Transverse colon (tissue), 4 donors: Measurements from ENCODE around the gene PPARA. TPM values are rescaled to one million over a fixed set of nuclear protein-coding genes. Genes with fewer than 3 reads are reported as not detected.

Source experiments
- DNase-seq: peaks from one replicate; pipeline ENCODE4 v3.0.0-alpha.2; 2019
- H3K27ac ChIP-seq, 4 donors: fragments of 200-600 bp; sonication (generic); 2 replicates each; pipeline ENCODE4 v1.5.1; 2016 to 2018; ENCODE audit warnings: inconsistent platforms in 4 of 4
- H3K27me3 ChIP-seq: fragments of 200-600 bp; sonication (generic); 2 replicates; pipeline ENCODE4 v1.5.1; 2017; ENCODE audit warnings: inconsistent platforms
- H3K36me3 ChIP-seq, 4 donors: fragments of 200-600 bp; sonication (generic); 2 replicates each; pipeline ENCODE4 v1.5.1; 2017 to 2019; ENCODE audit warnings: inconsistent platforms in 4 of 4
- H3K4me1 ChIP-seq, 4 donors: fragments of 200-600 bp; sonication (generic); 2 replicates each; pipeline ENCODE4 v1.5.1; 2017 to 2020; ENCODE audit warnings: inconsistent platforms in 4 of 4
- H3K4me3 ChIP-seq, 4 donors: fragments of 200-600 bp; sonication (generic); 1 replicate in 1 of 4; 2 replicates in 3 of 4; pipeline versions ENCODE4 v1.5.1 to v1.6.1; 2017 to 2019; ENCODE audit warnings: inconsistent platforms in 4 of 4
- H3K9me3 ChIP-seq, 2 donors: fragments of 200-600 bp; sonication (generic); 2 replicates each; pipeline ENCODE4 v1.5.1; 2017 to 2019; ENCODE audit warnings: inconsistent platforms in 2 of 2
- CTCF ChIP-seq, 5 experiments: fragments of 200-600 bp in 3 of 5; fragments of 450-650 bp in 2 of 5; sonication (generic) in 3 of 5; IDR thresholded peaks; 1 replicate in 2 of 5; 2 replicates in 3 of 5; pipeline ENCODE4 v1.5.1; 2016 to 2017; ENCODE audit warnings: antibody characterized with exemption in 5 of 5, inconsistent platforms in 3 of 5, mild to moderate bottlenecking in 2 of 5, moderate library complexity in 1 of 5
- EP300 ChIP-seq: sonication (generic); formaldehyde crosslinking; IDR thresholded peaks from one replicate; pipeline ENCODE4 v1.6.1; 2017; ENCODE audit warnings: antibody characterized with exemption, low read depth
- POLR2A ChIP-seq: fragments of 450-650 bp; IDR thresholded peaks from one replicate; pipeline ENCODE4 v1.6.1; 2016; ENCODE audit warnings: antibody characterized with exemption, mild to moderate bottlenecking, moderate library complexity
- POLR2AphosphoS5 ChIP-seq, 3 donors: sonication (generic); formaldehyde crosslinking; IDR thresholded peaks; one replicate each; pipeline ENCODE4 v1.6.1; 2016; ENCODE audit warnings: antibody characterized with exemption in 3 of 3
- WGBS, 2 donors: methylation state at CpG; one replicate each; pipeline ENCODE4 v1.1.5; 2018; ENCODE audit warnings: low coverage in 1 of 2; 5-methylcytosine and 5-hydroxymethylcytosine counted together
- in situ Hi-C, 4 donors: fragments of 200-750 bp; cut with MboI; loops; one replicate each; pipeline versions ENCODE4 v1.15.0 to v1.15.1; 2017; ENCODE audit warnings: low sequenced_read_pairs in 3 of 4, low pct_ligation_motif_present in 1 of 4, low pct_unique_long_range_greater_than_20kb in 1 of 4
- intact Hi-C: fragments of 100-400 bp; cut with DNase I; formaldehyde crosslinking; loops from one replicate; pipeline ENCODE4 v1.15.1; 2023; ENCODE audit warnings: low total_unique reads
- total RNA-seq, 4 donors: library from RNA; depleted of rRNA; stranded (reverse); fragments of >200 nt; gene quantifications; one replicate each; pipeline ENCODE4 v1.1.0, GENCODE V29; 2016

The PPARA gene
- total RNA-seq, 4 donors from 2014 or later, result 52.0 to 88.1 (median 74.7) TPM

- Histone ChIP-seq H3K4me1 (peaks cover 0 to 23% (median 12%) of the 10 kb centered on the region in 4 donors), H3K27ac (peak within 1 kb of the TSS; percentile 92 to 95 (median 94)), H3K27me3 (no peaks in the 10 kb centered on the region), H3K36me3 (no peaks in the 10 kb centered on the region), H3K9me3 (no peaks in the 10 kb centered on the region), H3K4me3 (peak within 1 kb of the TSS; percentile 60 to 95 (median 78))
- in situ Hi-C loops, result no loop called here
- TF ChIP-seq CTCF (IDR thresholded peaks at IDR 0.05) (peak in 2 of 5 experiments; percentile 10 to 47), EP300 (no peak), POLR2AphosphoS5 (IDR thresholded peaks at IDR 0.05) (peak; percentile 83 to 94 (median 92)), POLR2A (peak; percentile 84)
- 1% methylated on average over 35 of the region's 89 CpGs; no CpG with 5 or more reads in 1 of the 2 donors for WGBS, 2 donors
- peak; percentile 95 for DNase-seq
- intact Hi-C loops, result loop anchor here (10.0 kb wide), 1 partner anchor 935 kb away; no protein-coding TSS in a partner anchor
Measured at GRCh38 chr22:46250035-46250782, 99.9 kb downstream of the PPARA start, which contains the start of gene CDPF1. TSS of gene CDPF1 (minus strand) at chr22:46250293. CDS start at chr22:46248284, 2,009 bp downstream.

GRCh38 chr22:46250783-46251125 lies 100.4 kb downstream of the PPARA start:
- Histone ChIP-seq H3K27ac (peak overlapping the region; percentile 92 to 95 (median 94)), H3K4me1 (peaks cover 0 to 21% (median 12%) of the 10 kb centered on the region in 4 donors), H3K9me3 (no peaks in the 10 kb centered on the region), H3K27me3 (no peaks in the 10 kb centered on the region), H3K36me3 (no peaks in the 10 kb centered on the region), H3K4me3 (peak overlapping the region; percentile 60 to 95 (median 78))
- no peak for TF ChIP-seq EP300
- no peak for TF ChIP-seq POLR2A
- no peak for TF ChIP-seq POLR2AphosphoS5 (IDR thresholded peaks at IDR 0.05)
- no peak for TF ChIP-seq CTCF (IDR thresholded peaks at IDR 0.05)
- WGBS, 2 donors, result 7% methylated on average over 25 of the region's 25 CpGs; no CpG with 5 or more reads in 1 of the 2 donors
- intact Hi-C loops, result loop anchor here (10.0 kb wide), 1 partner anchor 936 kb away; no protein-coding TSS in a partner anchor
- in situ Hi-C loops, result no loop called here
- DNase-seq, result peak; percentile 38

GRCh38 chr22:46251266-46251665 lies 100.9 kb downstream of the PPARA start:
- H3K36me3 ChIP-seq, result no peaks in the 10 kb centered on the region
- H3K27me3 ChIP-seq, result no peaks in the 10 kb centered on the region
- WGBS, 2 donors, result 72 to 84% methylated on average over 6 to 7 of the region's 7 CpGs
- TF ChIP-seq CTCF (IDR thresholded peaks at IDR 0.05), result no peak
- TF ChIP-seq EP300, result no peak
- no peak for TF ChIP-seq POLR2A
- TF ChIP-seq POLR2AphosphoS5 (IDR thresholded peaks at IDR 0.05), result no peak
- no peaks in the 10 kb centered on the region for H3K9me3 ChIP-seq
- in situ Hi-C loops, result no loop called here
- intact Hi-C loops, result loop anchor here (10.0 kb wide), 1 partner anchor 936 kb away; no protein-coding TSS in a partner anchor
- peak overlapping the region; percentile 92 to 95 (median 94) for H3K27ac ChIP-seq
- no peak for DNase-seq
- H3K4me3 ChIP-seq, result peak overlapping the region in 2 of 4 donors; percentile 83 to 95
- H3K4me1 ChIP-seq, result peaks cover 0 to 21% (median 12%) of the 10 kb centered on the region in 4 donors

- H3K4me1 ChIP-seq, result peaks cover 0 to 21% (median 12%) of the 10 kb centered on the region in 4 donors
- H3K36me3 ChIP-seq, result no peaks in the 10 kb centered on the region
- intact Hi-C loops, result loop anchor here (10.0 kb wide), 1 partner anchor 937 kb away; no protein-coding TSS in a partner anchor
- no peak overlapping the region for H3K4me3 ChIP-seq
- DNase-seq, result no peak
- no peak for TF ChIP-seq POLR2A
- no peak for TF ChIP-seq CTCF (IDR thresholded peaks at IDR 0.05)
- no peak for TF ChIP-seq POLR2AphosphoS5 (IDR thresholded peaks at IDR 0.05)
- no peak for TF ChIP-seq EP300
- H3K9me3 ChIP-seq, result no peaks in the 10 kb centered on the region
- H3K27me3 ChIP-seq, result no peaks in the 10 kb centered on the region
- H3K27ac ChIP-seq, result no peak overlapping the region
- in situ Hi-C loops, result no loop called here
- 79 to 90% methylated on average over 9 of the region's 9 CpGs for WGBS, 2 donors
Measured at GRCh38 chr22:46251816-46252380, 101.6 kb downstream of the PPARA start.
